Measurements from ENCODE around the gene SP110. TPM values are rescaled to one million over a fixed set of nuclear protein-coding genes. Genes with fewer than 3 reads are reported as not detected.

The SP110 gene
- total RNA-seq, 4 donors from 2014 or later = 22.0 to 26.7 (median 23.8) TPM

GRCh38 chr2:230153390-230153976 is 66.3 kb downstream of the SP110 start:
- TF ChIP-seq EP300 (IDR thresholded peaks at IDR 0.05) = no peak
- TF ChIP-seq POLR2A (IDR thresholded peaks at IDR 0.05) = no peak
- TF ChIP-seq CTCF (IDR thresholded peaks at IDR 0.05) = no peak
- DNase-seq (ENCODE audit: low spot score in 2 of 2) = no peak
- Histone ChIP-seq H3K4me1 (no peaks in the 10 kb centered on the region), H3K27ac (peak overlapping the region in 2 of 4 donors; percentile 13), H3K9me3 (peaks cover 0 to 9% (median 3%) of the 10 kb centered on the region in 4 donors), H3K4me3 (no peak overlapping the region), H3K27me3 (no peaks in the 10 kb centered on the region), H3K36me3 (no peaks in the 10 kb centered on the region)
- 33 to 39% methylated on average over 2 of the region's 2 CpGs for WGBS, 2 donors

- Histone ChIP-seq H3K27me3 (no peaks in the 10 kb centered on the region), H3K4me1 (no peaks in the 10 kb centered on the region), H3K9me3 (peaks cover 0 to 7% (median 3%) of the 10 kb centered on the region in 4 donors), H3K36me3 (no peaks in the 10 kb centered on the region), H3K27ac (no peak overlapping the region), H3K4me3 (no peak overlapping the region)
- TF ChIP-seq EP300 (IDR thresholded peaks at IDR 0.05) = no peak
- no peak for TF ChIP-seq CTCF (IDR thresholded peaks at IDR 0.05)
- no peak for TF ChIP-seq POLR2A (IDR thresholded peaks at IDR 0.05)
- 96 to 98% methylated on average over 2 of the region's 2 CpGs for WGBS, 2 donors
- DNase-seq (ENCODE audit: low spot score in 2 of 2) = no peak
Observed at GRCh38 chr2:230152334-230152733, 67.5 kb downstream of the SP110 start.

- TF ChIP-seq POLR2A (IDR thresholded peaks at IDR 0.05) = no peak
- TF ChIP-seq CTCF (IDR thresholded peaks at IDR 0.05) = no peak
- TF ChIP-seq EP300 (IDR thresholded peaks at IDR 0.05) = no peak
- Histone ChIP-seq H3K9me3 (no peaks in the 10 kb centered on the region), H3K4me3 (no peak overlapping the region), H3K36me3 (no peaks in the 10 kb centered on the region), H3K27ac (no peak overlapping the region), H3K27me3 (no peaks in the 10 kb centered on the region), H3K4me1 (no peaks in the 10 kb centered on the region)
- 61 to 67% methylated on average over 1 of the region's 1 CpG for WGBS, 2 donors
- DNase-seq (ENCODE audit: low spot score in 2 of 2) = no peak
Observed at GRCh38 chr2:230144355-230144754, 75.4 kb downstream of the SP110 start.

- no peak for DNase-seq (ENCODE audit: low spot score in 2 of 2)
Observed at GRCh38 chr2:230140667-230141066, 79.1 kb downstream of the SP110 start.

More at GRCh38 chr2:230140667-230141066, 79.1 kb downstream of the SP110 start:
- no peaks in the 10 kb centered on the region for H3K27me3 ChIP-seq
- no peaks in the 10 kb centered on the region for H3K36me3 ChIP-seq
- TF ChIP-seq POLR2A (IDR thresholded peaks at IDR 0.05) (no peak), EP300 (IDR thresholded peaks at IDR 0.05) (no peak), CTCF (IDR thresholded peaks at IDR 0.05) (no peak)
- WGBS, 2 donors = 79 to 81% methylated on average over 3 of the region's 3 CpGs
- no peak overlapping the region for H3K27ac ChIP-seq
- H3K4me1 ChIP-seq = no peaks in the 10 kb centered on the region
- H3K9me3 ChIP-seq = no peaks in the 10 kb centered on the region
- no peak overlapping the region for H3K4me3 ChIP-seq
